ENCODE data around the gene CDK5R2. TPM values are rescaled to one million over a fixed set of nuclear protein-coding genes. Genes with fewer than 3 reads are reported as not detected.

Gene CDK5R2
- total RNA-seq, 4 donors from 2014 or later, result not detected

- intact Hi-C loops (cut with DNase I; ENCODE audit: low total_unique reads), result no loop called here
- no peak for DNase-seq (ENCODE audit: low spot score in 2 of 2)
- TF ChIP-seq POLR2A (IDR thresholded peaks at IDR 0.05), result no peak
- no peak for TF ChIP-seq CTCF (IDR thresholded peaks at IDR 0.05)
- WGBS, 2 donors, result 61 to 66% methylated on average over 12 of the region's 12 CpGs
- no peak overlapping the region for H3K4me3 ChIP-seq (ENCODE audit: low read depth, poor library complexity, severe bottlenecking)
Observed at GRCh38 chr2:218998414-218999002, 39.0 kb downstream of the CDK5R2 start.

GRCh38 chr2:218999021-218999880 is 39.8 kb downstream of the CDK5R2 start:
- TF ChIP-seq CTCF (IDR thresholded peaks at IDR 0.05) (no peak), POLR2A (IDR thresholded peaks at IDR 0.05) (no peak)
- intact Hi-C loops (cut with DNase I; ENCODE audit: low total_unique reads), result no loop called here
- no peak for DNase-seq (ENCODE audit: low spot score in 2 of 2)
- 48 to 52% methylated on average over 9 to 10 of the region's 10 CpGs for whole genome bisulfite sequencing, 2 donors
- H3K4me3 ChIP-seq (ENCODE audit: low read depth, poor library complexity, severe bottlenecking), result no peak overlapping the region

- DNase-seq (ENCODE audit: low spot score in 2 of 2), result no peak
- 23 to 25% methylated on average over 9 of the region's 9 CpGs for WGBS, 2 donors
- no peak for TF ChIP-seq CTCF (IDR thresholded peaks at IDR 0.05)
- TF ChIP-seq POLR2A (IDR thresholded peaks at IDR 0.05), result no peak
- no peak overlapping the region for H3K4me3 ChIP-seq (ENCODE audit: low read depth, poor library complexity, severe bottlenecking)
- intact Hi-C loops (cut with DNase I; ENCODE audit: low total_unique reads), result no loop called here
Observed at GRCh38 chr2:218999881-219000568, 40.6 kb downstream of the CDK5R2 start.

- H3K4me3 ChIP-seq (ENCODE audit: low read depth, poor library complexity, severe bottlenecking), result no peak overlapping the region
- 35 to 36% methylated on average over 8 of the region's 8 CpGs for WGBS, 2 donors
- TF ChIP-seq CTCF (IDR thresholded peaks at IDR 0.05) (no peak), POLR2A (IDR thresholded peaks at IDR 0.05) (no peak)
- intact Hi-C loops (cut with DNase I; ENCODE audit: low total_unique reads), result no loop called here
- no peak for DNase-seq (ENCODE audit: low spot score in 2 of 2)
Observed at GRCh38 chr2:219000569-219000960, 41.1 kb downstream of the CDK5R2 start.

- no peak for TF ChIP-seq CTCF (IDR thresholded peaks at IDR 0.05)
- TF ChIP-seq POLR2A (IDR thresholded peaks at IDR 0.05), result no peak
- DNase-seq (ENCODE audit: low spot score in 2 of 2), result no peak
- H3K4me3 ChIP-seq (ENCODE audit: low read depth, poor library complexity, severe bottlenecking), result no peak overlapping the region
- 11% methylated on average over 19 to 25 of the region's 26 CpGs for WGBS, 2 donors
- intact Hi-C loops (cut with DNase I; ENCODE audit: low total_unique reads), result no loop called here
Observed at GRCh38 chr2:219001100-219001576, 41.7 kb downstream of the CDK5R2 start.

All from lower leg skin (tissue), 4 donors.